ENCODE data around the gene SEPTIN11. TPM values are rescaled to one million over a fixed set of nuclear protein-coding genes. Genes with fewer than 3 reads are reported as not detected.

The SEPTIN11 gene
- total RNA-seq, 1 donor from 2014 or later, result 22.4 TPM

DNA sequence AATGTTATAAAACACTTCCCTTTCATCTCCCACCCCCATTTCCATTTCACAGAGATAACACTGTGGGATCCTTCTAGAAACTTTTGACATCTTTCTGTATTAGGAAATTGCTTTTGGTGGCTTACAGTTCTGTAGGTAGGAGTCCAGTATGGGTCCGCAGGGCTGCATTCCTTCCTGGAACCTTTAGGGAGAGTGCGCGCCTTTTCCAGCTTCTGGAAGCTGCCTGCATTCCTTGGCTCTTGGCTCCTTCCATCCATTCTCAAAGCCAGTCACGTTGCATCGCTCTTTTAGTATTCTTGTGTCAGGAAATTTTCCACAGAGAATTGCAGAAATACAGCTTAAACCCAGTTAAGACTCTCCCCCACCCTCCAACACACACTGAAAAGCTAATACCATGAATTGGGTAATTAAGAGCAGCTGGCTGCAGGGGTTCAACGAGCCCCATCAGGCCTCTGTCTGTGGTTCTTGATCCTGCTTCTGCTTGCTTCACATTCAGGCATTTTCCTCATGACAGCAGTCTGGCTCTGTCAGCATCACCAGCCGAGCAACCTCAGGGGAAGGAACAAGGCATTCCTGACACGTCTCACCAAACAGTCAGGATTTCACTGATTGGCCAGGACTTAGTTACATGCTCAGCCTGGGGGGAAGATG lies 48.8 kb downstream of the SEPTIN11 start:
- DNase-seq, result no peak
- Mint-ChIP-seq H3K27ac (no peak overlapping the region), H3K27me3 (no peaks in the 10 kb centered on the region), H3K4me3 (no peak overlapping the region), H3K9me3 (no peaks in the 10 kb centered on the region), H3K4me1 (peaks cover 8% of the 10 kb centered on the region), H3K36me3 (ENCODE audit: low read depth) (peaks cover 45% of the 10 kb centered on the region)
- POLR2A ChIA-PET, result no interaction called here
- TF ChIP-seq, protein P1, sequence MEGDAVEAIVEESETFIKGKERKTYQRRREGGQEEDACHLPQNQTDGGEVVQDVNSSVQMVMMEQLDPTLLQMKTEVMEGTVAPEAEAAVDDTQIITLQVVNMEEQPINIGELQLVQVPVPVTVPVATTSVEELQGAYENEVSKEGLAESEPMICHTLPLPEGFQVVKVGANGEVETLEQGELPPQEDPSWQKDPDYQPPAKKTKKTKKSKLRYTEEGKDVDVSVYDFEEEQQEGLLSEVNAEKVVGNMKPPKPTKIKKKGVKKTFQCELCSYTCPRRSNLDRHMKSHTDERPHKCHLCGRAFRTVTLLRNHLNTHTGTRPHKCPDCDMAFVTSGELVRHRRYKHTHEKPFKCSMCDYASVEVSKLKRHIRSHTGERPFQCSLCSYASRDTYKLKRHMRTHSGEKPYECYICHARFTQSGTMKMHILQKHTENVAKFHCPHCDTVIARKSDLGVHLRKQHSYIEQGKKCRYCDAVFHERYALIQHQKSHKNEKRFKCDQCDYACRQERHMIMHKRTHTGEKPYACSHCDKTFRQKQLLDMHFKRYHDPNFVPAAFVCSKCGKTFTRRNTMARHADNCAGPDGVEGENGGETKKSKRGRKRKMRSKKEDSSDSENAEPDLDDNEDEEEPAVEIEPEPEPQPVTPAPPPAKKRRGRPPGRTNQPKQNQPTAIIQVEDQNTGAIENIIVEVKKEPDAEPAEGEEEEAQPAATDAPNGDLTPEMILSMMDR (IDR thresholded peaks at IDR 0.05), result no peak
- CTCF ChIA-PET, result no interaction called here
- intact Hi-C loops (cut with micrococcal nuclease), result no loop called here
- ATAC-seq (ENCODE audit: low read depth), result no peak

Other genes with a start within 250 kb of the SEPTIN11 start
- gene SOWAHB, start 51.6 kb upstream of the SEPTIN11 start, total RNA-seq, result not detected in 2 replicates
- 237 and 246 TPM in 2 replicates for gene CCNI, start 126.2 kb downstream of the SEPTIN11 start, total RNA-seq
- 32.0 and 34.6 TPM in 2 replicates for gene CCNG2, start 207.5 kb downstream of the SEPTIN11 start, total RNA-seq

Measured in activated B cell treated with CpG ODN at 0.5 μM for 24 hours (primary cell).